Ishikawa (cell line): ENCODE measurements around the gene KCNK3.

ENCODE experiments used
- CEBPB ChIP-seq: IDR thresholded peaks from 2 replicates; pipeline ENCODE4 v1.6.1; 2012
- CREB1 ChIP-seq: IDR thresholded peaks from 2 replicates; pipeline ENCODE4 v1.6.1; 2012; ENCODE audit warnings: low read depth
- EGR1 ChIP-seq: IDR thresholded peaks from 2 replicates; pipeline ENCODE4 v1.6.1; 2012
- EP300 ChIP-seq: IDR thresholded peaks from 2 replicates; pipeline ENCODE4 v1.6.1; 2012; ENCODE audit warnings: borderline replicate concordance
- FOXM1 ChIP-seq: IDR thresholded peaks from 2 replicates; pipeline ENCODE4 v1.6.1; 2012; ENCODE audit warnings: low read depth, borderline replicate concordance
- NFIC ChIP-seq: IDR thresholded peaks from 2 replicates; pipeline ENCODE4 v1.6.1; 2012
- RAD21 ChIP-seq: IDR thresholded peaks from 2 replicates; pipeline ENCODE4 v1.6.1; 2012; ENCODE audit warnings: low read depth
- REST ChIP-seq: IDR thresholded peaks from 2 replicates; pipeline ENCODE4 v1.6.1; 2012; ENCODE audit warnings: low read depth, mild to moderate bottlenecking
- TAF1 ChIP-seq: IDR thresholded peaks from 2 replicates; pipeline ENCODE4 v1.6.1; 2012; ENCODE audit warnings: low read depth, mild to moderate bottlenecking
- TCF12 ChIP-seq: IDR thresholded peaks from 2 replicates; pipeline ENCODE4 v1.6.1; 2012; ENCODE audit warnings: low read depth
- TEAD4 ChIP-seq: IDR thresholded peaks from 2 replicates; pipeline ENCODE4 v1.6.1; 2012
- USF1 ChIP-seq: IDR thresholded peaks from 2 replicates; pipeline ENCODE4 v1.6.1; 2012
- YY1 ChIP-seq: IDR thresholded peaks from 2 replicates; pipeline ENCODE4 v1.6.1; 2012; ENCODE audit warnings: low read depth
- ZBTB7A ChIP-seq: IDR thresholded peaks from 2 replicates; pipeline ENCODE4 v1.6.1; 2012; ENCODE audit warnings: low read depth
- TF ChIP-seq, protein P1 (sequence below): IDR thresholded peaks from 2 replicates; pipeline ENCODE4 v1.6.1; 2012

The KCNK3 gene

GRCh38 chr2:26668041-26668440 is 24.5 kb upstream of the KCNK3 start:
- TF ChIP-seq EGR1 (no peak), CREB1 (no peak), TEAD4 (no peak), YY1 (no peak), TAF1 (no peak), TCF12 (no peak), REST (no peak), EP300 (no peak), ZBTB7A (no peak), RAD21 (no peak)
- TF ChIP-seq, protein P1, sequence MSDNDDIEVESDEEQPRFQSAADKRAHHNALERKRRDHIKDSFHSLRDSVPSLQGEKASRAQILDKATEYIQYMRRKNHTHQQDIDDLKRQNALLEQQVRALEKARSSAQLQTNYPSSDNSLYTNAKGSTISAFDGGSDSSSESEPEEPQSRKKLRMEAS, result no peak

- no peak for TF ChIP-seq EP300
- no peak for TF ChIP-seq YY1
- TF ChIP-seq RAD21, result no peak
- no peak for TF ChIP-seq TEAD4
- no peak for TF ChIP-seq CEBPB
- no peak for TF ChIP-seq NFIC
- TF ChIP-seq REST, result no peak
- no peak for TF ChIP-seq EGR1
- no peak for TF ChIP-seq FOXM1
- TF ChIP-seq TCF12, result no peak
- no peak for TF ChIP-seq TAF1
- TF ChIP-seq, protein P1, result no peak
- TF ChIP-seq CREB1, result no peak
- no peak for TF ChIP-seq USF1
- no peak for TF ChIP-seq ZBTB7A
Observed at GRCh38 chr2:26668856-26669750, 23.4 kb upstream of the KCNK3 start.

- TF ChIP-seq TEAD4, result no peak
- no peak for TF ChIP-seq CREB1
- no peak for TF ChIP-seq CEBPB
- TF ChIP-seq ZBTB7A, result no peak
- TF ChIP-seq FOXM1, result no peak
- no peak for TF ChIP-seq YY1
- TF ChIP-seq EP300, result no peak
- no peak for TF ChIP-seq TCF12
- TF ChIP-seq, protein P1, result no peak
- no peak for TF ChIP-seq RAD21
- TF ChIP-seq NFIC, result no peak
- no peak for TF ChIP-seq REST
- no peak for TF ChIP-seq USF1
- no peak for TF ChIP-seq EGR1
Observed at GRCh38 chr2:26670171-26670570, 22.4 kb upstream of the KCNK3 start.
